ENCODE results near the gene PRKCZ.

DNA sequence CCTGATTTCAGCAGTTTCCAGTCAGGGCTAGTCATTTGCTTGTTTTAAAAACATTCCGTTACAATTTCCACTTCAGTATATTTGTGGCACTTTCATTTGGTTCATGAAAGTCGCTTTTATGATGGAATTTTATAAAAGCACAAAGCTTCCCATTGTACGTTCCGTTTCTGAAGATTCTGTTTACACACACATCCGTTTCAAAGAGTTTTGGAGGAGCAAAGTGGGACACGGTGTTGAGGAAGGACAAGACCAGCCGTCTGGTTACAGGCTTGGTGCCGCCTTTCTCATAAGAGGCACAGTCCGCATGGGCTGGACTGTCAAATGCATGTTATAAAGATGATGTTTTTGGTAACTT is 84.0 kb downstream of the PRKCZ start:
- TF ChIP-seq, protein P1, sequence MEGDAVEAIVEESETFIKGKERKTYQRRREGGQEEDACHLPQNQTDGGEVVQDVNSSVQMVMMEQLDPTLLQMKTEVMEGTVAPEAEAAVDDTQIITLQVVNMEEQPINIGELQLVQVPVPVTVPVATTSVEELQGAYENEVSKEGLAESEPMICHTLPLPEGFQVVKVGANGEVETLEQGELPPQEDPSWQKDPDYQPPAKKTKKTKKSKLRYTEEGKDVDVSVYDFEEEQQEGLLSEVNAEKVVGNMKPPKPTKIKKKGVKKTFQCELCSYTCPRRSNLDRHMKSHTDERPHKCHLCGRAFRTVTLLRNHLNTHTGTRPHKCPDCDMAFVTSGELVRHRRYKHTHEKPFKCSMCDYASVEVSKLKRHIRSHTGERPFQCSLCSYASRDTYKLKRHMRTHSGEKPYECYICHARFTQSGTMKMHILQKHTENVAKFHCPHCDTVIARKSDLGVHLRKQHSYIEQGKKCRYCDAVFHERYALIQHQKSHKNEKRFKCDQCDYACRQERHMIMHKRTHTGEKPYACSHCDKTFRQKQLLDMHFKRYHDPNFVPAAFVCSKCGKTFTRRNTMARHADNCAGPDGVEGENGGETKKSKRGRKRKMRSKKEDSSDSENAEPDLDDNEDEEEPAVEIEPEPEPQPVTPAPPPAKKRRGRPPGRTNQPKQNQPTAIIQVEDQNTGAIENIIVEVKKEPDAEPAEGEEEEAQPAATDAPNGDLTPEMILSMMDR (IDR thresholded peaks at IDR 0.05; ENCODE audit: low read depth, low read length): no peak
- no peak for TF ChIP-seq EZH2phosphoT487 (IDR thresholded peaks at IDR 0.05; ENCODE audit: low read depth)

Data from OCI-LY3 (cell line).